ENCODE measurements around the gene HDLBP.
A peak's percentile ranks its signal among the peaks of the same experiment; 100 is the strongest.
"Not testable (repeated sequence)": the region's sequence is repeated elsewhere in the genome, so short reads cannot be mapped to it uniquely, and the experiment has no call there.

Gene HDLBP

DNA sequence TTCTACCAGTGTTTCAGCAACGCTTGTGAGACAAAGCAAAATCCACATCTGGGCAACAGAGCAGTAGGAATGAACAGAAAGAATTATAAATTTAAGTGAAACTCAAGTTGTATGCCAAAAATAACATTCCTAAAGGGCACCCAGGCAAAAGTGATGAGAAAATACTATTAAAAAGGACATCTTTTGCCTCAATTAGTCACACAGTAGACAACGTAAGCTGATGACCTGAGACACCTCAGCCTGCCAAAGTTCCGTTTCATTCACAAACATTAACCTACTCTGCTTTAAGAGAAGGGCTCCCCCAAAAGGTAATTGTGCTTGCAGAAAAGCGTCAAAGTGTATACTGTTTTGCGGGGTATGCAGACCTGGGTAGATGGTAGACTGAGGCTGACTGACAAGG is 7.2 kb downstream of the HDLBP start:
- no peak for DNase-seq (ENCODE audit: low read depth)

DNA sequence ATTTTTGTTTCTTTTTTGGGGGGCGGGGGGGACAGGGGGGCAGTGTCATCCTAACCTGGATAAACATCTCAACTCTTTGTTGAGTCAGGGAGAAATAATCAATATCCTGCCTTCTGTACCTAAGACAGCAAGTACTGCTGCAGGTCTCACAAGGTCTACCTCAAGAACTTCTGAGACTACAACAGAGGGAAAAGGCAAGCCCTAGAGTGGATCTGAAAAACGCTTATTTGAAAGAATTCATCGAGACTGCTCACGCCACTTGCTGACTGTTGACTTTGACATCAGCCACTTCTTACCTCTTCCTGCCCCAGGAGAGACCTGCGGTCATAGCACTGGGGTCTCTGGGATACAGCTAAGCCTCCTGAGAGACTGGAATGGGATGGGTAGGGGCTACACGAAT is 8.4 kb downstream of the HDLBP start:
- DNase-seq (ENCODE audit: low read depth), result no peak

DNA sequence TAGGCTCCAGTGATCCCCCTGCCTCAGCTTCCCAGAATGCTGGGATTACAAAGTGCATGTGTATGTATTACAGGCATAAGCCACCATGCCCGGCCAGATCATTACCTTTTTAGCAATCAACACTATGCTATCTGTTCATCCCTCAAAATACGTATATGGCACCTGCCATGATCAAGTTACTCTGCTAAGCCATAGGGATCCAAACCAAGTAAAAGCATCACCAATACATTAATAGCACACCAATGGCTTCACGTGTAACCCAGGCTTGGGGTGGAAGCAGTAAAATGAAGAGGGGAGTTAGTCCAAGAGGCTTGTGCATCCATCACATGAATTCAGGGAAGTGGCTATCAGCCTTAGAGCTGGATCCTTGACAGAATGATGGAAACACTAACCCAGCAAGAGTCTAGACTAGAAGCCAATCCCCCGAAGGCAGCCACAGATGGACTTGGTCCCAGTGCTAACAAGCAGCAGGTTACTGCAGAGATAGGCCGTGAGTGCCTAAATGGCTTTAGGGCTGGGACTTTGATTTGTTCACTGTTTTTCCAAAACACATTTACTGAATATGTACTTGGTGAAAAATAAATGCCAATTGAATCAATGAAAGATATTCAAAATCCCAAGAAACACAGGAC is 11.3 kb downstream of the HDLBP start:
- no peak for DNase-seq (ENCODE audit: low read depth)

DNA sequence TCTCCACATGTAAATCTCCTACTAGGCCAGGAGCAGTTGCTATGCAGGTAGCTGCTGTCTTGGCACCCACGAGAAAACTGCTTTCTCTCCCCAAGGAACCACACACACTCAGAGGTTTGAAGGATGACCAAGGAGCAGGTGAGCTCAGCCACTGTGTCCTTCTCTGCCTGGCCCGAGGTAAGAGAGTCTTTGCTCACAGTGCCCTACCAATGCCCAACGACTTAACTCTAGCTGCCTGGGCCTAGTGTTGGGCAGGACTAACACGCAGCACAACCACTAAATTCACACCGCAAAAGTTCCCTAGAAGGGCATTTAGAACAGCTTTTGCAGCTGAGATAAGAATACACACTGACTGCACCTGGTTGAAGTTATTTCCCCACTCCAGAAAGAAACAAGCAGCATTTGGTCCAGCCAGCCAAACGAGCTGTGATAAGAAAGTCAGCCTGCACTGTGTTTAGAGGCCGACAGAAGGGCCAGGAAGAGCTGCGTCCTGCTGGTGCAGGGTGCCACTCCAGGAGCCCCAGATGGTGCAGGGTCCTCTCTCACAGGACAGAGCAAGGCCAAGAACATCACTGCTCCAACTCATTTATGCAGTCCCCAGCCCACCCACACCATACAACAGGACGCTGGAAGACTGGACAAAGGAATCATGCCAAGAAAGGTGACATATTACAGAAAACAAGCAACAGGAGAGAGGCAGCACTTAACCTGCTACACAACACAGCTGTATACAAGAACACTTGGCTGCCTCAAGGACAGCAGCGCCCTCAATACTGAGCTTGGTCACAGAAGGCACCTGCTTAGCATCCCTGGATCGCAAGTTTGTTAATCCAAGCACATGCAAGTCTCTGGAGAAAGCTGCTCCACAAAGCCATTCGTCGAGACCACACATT is 12.5 kb downstream of the HDLBP start:
- no peak for DNase-seq (ENCODE audit: low read depth)

DNA sequence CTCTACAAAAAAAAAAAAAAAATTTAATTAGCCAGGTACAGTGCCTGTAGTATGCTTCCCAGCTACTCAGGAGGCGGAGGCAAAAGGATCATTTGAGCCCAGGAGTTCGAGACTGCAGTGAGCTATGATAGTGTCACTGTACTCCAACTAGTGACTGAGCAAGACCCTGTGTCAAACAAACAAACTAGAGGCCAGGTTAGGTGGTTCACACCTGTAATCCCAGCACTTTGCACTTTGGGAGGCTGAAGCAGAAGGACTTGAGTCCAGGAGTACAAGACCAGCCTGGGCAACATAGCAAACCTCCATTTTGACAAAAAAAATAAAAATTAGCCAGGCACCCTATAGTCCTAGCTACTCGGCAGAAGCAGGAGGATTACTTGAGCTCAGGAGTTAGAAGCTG is 13.4 kb downstream of the HDLBP start:
- no peak for DNase-seq (ENCODE audit: low read depth)

DNA sequence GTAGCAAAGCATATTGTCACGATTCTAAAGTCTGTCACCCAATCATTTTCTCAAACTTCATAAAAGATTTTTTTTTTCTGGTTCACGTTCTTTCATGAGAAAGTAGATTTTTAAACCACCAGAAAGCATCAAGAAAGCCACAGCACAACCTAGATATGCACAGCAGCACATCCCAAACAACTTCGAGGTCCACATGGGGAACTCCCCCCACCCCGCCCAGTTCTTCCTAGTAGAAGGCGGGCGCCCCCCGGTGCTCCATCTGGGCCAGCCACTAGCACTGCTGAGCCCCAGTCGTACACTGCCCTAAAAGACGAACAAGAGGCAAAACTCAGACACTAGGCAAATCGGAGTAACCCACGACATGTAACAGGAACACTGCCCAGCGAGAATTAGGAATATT is 15.5 kb downstream of the HDLBP start:
- no peak for DNase-seq (ENCODE audit: low read depth)

DNA sequence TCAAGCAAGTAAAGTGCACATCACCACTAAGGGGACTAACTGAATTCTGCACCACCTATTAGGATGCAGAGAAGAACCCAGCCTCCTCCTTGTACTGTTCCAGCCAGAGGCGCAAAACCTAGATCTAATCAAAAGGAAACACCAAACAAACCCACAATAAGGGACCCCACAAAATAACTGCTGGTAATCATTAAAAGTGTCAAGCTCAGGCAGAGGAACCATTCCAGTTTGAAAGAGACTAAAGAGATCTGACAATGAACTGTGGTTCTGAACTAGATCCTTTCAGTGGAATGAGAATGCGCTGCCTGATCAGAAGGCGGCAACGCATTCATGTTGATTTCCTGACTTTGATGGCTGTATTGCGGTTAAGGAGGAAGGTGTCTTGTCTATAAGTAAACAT is 16.8 kb downstream of the HDLBP start:
- peak; percentile 14 for DNase-seq (ENCODE audit: low read depth)

DNA sequence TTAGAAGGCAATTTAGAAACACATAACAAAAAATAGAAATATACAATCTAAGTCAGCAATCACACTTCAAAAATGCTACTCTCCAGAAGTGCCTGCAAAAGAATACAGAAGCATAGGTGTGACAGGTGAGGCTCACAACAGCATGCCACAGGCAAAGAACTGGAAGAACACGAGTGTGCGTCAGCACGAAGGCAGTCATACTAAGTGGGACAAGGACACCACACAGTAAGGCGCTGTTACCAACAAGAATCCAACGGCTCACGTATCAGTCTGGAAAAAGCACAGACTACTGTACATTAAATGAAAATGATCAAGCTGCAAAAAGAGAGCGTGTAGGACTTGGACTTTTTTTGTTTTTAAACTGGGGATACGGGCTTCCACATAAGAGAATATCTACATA is 18.7 kb downstream of the HDLBP start:
- DNase-seq (ENCODE audit: low read depth), result no peak

DNA sequence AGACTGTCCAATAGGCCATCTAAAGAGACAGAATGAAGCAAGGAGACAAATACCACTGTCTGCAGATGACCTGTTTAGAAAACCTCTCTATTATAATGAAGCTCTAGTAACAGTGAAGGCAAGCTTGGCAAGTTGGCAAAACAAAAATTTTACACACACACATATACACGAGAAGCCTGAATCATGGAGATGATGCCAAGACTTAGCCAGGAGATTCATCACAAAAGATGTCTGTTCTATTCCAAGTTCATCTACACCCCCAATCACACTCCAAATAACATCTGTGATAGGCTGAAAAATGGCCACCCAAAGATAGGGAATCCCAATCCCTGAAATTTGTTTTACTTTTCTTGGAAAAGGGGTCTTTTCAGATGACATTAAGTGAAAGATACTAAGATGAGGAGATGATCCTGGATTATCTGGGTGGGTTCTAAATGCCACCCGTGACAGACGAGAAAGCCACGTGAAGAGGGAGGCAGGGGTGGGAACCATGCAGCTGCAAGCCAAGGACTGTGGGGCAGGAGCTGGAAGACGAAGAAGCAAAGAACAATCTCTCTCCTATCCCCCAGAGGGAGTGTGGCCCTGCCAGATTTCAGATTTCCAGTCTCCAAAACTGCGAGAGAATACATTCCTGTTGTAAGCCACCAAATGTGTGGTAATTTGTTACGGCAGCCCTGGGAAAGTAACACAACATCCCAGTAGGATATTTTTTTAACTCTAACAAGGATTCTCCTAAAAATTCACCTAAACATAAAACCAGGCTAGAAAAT is 20.0 kb downstream of the HDLBP start:
- no peak for DNase-seq (ENCODE audit: low read depth)

DNA sequence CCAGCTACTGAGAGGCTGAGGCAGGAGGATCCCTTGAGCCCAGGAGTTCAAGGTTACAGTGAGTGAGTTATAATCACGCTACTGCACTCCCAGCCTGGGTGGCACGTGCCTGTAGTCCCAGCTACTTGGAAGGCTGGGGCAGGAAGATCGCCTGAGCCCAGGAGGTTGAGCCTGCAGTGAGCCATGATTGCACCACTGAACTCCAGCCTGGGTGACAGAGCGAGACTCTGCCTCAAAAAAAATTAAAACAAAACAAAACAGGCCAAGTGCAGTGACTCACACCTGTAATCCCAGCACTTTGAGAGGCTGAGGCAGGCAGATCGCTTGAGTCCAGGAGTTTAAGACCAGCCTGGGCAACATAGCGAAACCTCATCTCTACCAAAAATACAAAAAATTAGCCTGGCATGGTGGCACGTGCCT is 22.1 kb downstream of the HDLBP start:
- DNase-seq (ENCODE audit: low read depth), result not testable (repeated sequence)

DNA sequence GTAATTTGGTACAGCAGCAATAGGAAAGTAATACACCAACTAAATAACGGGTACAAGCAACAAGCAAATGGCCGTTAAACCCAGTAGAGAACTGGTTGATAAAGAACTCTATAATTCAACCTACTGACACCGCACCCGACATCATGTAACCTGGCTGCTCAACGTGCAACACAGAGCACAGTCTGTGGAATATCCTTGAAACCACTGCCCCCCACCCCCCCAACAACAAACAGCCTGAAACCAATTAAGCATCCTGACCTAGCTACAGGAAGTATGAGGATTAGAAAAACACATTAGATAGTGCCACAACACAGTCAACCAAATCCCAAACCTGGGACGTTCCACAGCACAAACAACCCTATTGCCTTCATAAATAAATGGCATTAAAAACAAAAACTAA is 23.5 kb downstream of the HDLBP start:
- no peak for DNase-seq (ENCODE audit: low read depth)

DNA sequence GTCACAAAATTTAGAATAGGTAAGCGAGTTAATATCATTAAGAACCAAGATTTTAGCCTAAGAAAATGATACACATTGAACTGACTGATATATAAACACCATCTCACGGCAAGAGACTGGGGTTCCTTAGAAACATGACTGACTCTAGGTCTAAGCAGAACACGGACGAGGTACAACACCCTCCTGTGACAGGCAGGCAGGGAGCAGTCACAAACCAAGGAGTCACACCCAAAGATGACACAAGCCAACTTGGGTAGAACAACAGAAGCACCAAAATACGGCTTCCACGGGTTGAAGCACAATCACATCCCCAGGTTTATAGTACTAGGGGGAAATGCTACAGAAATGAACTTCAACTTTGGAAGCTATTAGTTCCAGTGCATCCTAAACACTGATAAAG is 24.3 kb downstream of the HDLBP start:
- no peak for DNase-seq (ENCODE audit: low read depth)

DNA sequence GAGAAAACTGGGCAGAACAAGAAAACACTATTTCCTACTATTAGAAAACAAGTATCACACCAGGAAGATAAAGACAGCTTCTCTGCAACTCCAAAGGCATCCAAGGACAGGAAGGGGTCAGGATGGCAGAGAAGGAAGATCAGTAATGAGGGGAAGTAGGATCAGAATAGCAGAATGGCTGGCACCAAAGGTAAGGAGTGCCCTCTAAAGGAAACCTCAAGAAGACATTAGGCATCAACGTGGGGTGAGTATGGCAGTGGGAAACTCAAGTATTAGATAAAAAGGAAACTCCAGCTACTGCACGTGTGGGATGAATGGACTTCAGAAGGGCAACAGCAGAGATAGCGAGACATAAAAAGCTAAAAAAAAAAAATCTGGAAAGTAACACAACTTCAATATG is 25.9 kb downstream of the HDLBP start:
- DNase-seq (ENCODE audit: low read depth), result no peak

DNA sequence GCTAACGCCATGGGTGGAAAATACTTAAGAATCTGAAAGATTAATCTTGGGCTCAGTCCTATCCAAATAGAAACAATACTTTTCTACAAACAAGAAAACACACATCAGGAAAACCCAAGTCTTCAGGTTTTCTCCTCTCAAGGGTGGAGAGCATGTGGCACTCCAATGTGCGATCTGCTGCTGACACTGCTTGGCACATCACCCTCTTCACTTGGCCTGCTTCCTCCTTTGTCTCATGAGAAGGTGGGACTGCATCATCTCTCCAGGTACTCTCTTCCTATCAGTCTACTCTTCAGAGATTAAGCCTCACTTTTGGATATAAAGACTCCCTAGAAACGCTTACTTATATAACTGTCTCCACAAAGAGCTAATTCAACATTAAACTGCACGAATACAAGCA is 26.4 kb downstream of the HDLBP start:
- no peak for DNase-seq (ENCODE audit: low read depth)

DNA sequence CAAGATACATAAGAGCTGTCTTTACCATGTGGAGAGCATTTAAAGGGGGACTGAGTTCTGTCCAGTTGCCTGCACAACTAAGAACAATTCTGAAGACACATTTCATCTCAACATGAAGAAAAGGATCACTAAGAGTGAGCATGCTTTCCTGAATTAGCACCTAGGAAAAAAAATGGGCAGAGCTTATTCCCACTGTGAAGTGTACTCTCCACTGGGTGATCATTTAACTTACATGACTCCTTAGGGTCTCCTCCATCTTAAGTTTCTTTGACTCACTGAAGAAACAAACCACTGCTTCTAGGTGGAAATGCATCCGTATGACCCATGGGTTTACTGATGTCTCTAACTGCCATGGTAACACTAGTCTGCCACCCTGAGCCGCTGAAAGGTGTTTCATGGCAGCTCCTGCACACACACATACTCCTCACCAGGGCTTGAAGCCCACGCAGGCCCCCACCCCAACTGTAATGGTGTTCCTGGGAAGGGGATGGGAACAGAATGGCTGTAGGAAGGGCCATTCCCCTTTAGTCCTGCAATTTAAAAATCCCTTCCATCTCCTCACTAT is 27.1 kb downstream of the HDLBP start:
- DNase-seq (ENCODE audit: low read depth), result no peak

DNA sequence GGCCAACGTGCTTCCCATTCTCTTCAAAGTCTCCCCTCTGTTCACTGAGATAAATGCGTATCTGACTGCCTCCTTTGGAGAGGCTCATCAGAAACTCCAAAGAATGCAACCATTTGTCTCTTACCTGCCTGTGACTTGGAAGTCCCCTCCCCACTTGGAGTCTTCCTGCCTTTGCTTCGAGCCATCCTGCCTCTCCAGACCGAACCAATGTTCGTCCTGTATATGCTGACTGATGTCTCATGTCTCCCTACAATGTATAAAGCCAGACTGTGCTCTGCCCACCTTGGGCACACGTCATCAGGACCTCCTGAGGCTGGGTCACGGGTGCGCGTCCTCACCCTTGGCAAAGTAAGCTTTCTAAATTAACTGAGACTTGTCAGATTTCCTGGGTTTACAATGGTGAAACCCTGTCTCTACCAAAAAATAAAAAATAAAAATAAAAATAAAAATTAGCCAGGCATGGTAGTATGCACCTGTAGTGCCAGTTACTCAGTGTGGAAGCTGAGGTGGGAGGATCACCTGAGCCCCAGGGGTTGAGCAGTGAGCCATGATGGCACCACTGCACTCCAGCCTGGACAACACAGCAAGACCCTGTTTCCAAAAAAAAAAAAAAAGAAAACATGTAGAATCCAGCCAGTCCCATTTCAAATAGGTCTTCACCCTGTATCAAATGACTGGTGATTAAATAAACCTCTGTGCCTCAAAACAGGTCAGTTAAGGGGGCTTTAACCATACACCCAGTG is 29.0 kb downstream of the HDLBP start:
- no peak for DNase-seq (ENCODE audit: low read depth)

DNA sequence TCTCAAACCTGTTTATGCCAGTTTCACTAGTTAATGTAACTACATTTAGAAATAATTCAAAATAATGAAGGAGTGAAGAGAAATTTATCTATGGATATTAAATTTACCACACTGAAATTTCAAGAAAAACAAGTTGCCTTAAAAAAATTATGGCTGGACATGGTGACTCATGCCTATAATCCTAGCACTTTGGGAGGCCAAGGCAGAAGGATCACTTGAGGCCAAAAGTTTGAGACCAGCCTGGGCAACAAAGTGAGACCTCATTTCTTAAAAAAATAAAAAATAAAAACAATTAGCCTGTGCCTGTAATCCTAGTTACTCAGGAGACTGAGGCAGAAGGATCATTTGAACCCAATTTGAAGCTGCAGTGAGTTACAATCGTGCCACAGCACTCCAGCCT is 29.9 kb downstream of the HDLBP start:
- DNase-seq (ENCODE audit: low read depth), result no peak

DNA sequence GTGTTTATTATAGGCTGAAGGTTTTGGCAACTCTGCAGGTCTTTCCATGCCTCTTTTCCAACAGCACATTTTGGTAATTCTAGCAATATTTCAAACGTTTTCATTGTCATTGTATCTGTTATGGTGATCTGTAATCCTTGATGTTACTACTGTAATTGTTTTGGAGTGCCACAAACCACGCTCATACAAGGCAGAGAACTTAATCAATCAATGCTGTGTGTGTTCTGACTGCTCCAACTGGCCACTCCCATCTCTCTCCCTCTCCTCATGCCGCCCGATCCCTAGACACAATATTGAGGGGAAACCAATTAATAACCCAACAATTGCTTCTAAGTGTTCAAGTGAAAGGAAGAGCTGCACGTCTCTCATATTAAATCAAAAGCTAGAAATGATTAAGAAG is 32.9 kb downstream of the HDLBP start:
- DNase-seq (ENCODE audit: low read depth), result no peak

DNA sequence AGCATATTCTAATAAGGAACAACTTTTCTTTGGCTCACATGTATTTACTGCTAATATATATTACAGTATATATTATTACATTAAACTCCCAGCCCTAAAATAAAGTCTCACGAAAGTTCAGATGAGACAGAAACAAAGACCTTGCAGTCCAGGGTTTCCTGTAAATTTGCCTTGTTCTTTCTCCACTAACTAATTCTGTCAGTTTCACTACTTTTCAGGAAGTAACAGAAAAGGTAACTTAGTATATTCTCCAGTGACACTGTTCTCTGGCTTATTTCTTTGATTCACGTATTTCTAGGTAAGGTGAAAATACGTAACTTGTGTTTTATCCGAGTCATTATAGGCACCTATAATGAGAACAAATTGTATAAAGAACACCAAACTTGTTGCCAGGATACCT is 35.2 kb downstream of the HDLBP start:
- DNase-seq (ENCODE audit: low read depth), result no peak

DNA sequence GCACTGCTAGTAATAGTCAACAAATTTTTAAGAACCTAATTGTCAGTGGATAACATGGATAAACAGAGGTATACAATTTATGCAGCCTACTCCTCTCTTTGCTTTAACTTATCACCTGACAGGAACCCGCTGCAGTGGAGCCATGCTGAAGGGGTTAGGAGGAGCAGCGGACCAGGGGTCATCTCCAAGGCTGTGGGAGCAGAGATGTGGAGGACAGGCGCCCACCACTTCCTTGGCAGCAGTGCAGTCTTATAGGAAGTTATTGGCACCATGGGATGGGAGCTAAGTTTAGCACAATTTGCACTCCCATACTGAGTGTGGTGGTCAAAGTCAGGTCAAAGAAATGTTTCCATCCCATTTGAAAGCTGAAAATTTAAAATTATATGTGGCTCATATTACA is 35.6 kb downstream of the HDLBP start:
- no peak for DNase-seq (ENCODE audit: low read depth)

DNA sequence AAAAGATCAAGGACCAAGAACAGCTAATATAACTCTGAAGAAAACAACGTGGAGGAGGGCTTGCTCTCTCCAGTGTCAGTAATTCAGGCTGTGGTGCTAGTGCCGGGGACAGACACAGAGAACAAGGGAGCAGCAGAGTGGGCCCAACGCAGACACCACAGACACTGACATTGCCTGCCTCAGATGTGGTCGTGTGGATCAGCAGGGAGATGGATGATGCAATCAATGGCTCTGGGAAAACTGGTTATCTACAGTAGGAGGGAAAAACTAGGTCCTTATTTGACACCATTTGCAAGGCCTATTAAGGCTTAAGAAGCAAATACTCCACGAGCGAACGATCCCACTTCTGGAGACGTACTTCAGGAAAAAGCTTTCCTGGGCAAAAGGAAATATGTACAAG is 36.1 kb downstream of the HDLBP start:
- DNase-seq (ENCODE audit: low read depth), result no peak

DNA sequence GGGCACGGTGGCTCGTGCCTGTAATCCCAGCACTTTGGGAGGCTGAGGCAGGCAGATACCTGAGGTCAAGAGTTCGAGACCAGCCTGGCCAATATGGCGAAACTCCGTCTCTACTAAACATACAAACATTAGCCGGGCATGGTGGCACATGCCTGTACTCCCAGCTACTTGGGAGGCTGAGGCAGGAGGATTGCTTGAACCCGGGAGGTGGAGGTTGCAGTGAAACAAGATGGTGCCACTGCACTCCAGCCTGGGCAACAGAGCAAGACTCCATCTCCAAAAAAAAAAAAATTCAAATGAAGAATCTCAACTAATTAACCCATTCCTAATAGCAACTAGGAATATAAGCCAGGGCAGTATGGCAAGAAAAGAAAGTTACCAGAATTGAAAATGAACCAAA is 37.2 kb downstream of the HDLBP start:
- not testable (repeated sequence) for DNase-seq (ENCODE audit: low read depth)
